ENCODE data around the gene DYNC1H1.
A peak's percentile ranks its signal among the peaks of the same experiment; 100 is the strongest.
"Not testable (repeated sequence)": the region's sequence is repeated elsewhere in the genome, so short reads cannot be mapped to it uniquely, and the experiment has no call there.

The DYNC1H1 gene

GRCh38 chr14:101963656-101964296 is 597 bp upstream of the DYNC1H1 start:
- no peak for DNase-seq (ENCODE audit: low read depth in 2 of 3, low spot score in 2 of 3)

- peak; percentile 20 to 32 (median 32) for DNase-seq (ENCODE audit: low read depth in 2 of 3, low spot score in 2 of 3)
Observed at GRCh38 chr14:101965181-101965544, 790 bp downstream of the DYNC1H1 start.

GRCh38 chr14:101965770-101966722 is 1.7 kb downstream of the DYNC1H1 start:
- DNase-seq (ENCODE audit: low read depth in 2 of 3, low spot score in 2 of 3), result no peak

- no peak for DNase-seq (ENCODE audit: low read depth in 2 of 3, low spot score in 2 of 3)
Observed at GRCh38 chr14:101966742-101967141, 2.4 kb downstream of the DYNC1H1 start.

GRCh38 chr14:101968186-101968585 is 3.8 kb downstream of the DYNC1H1 start:
- no peak for DNase-seq (ENCODE audit: low read depth in 2 of 3, low spot score in 2 of 3)

GRCh38 chr14:101969481-101969880 is 5.1 kb downstream of the DYNC1H1 start:
- DNase-seq (ENCODE audit: low read depth in 2 of 3, low spot score in 2 of 3), result no peak

- no peak for DNase-seq (ENCODE audit: low read depth in 2 of 3, low spot score in 2 of 3)
Observed at GRCh38 chr14:101970830-101971400, 6.5 kb downstream of the DYNC1H1 start.

- DNase-seq (ENCODE audit: low read depth in 2 of 3, low spot score in 2 of 3), result not testable (repeated sequence)
Observed at GRCh38 chr14:101971458-101971857, 7.1 kb downstream of the DYNC1H1 start.

GRCh38 chr14:101972126-101972866 is 7.9 kb downstream of the DYNC1H1 start:
- no peak for DNase-seq (ENCODE audit: low read depth in 2 of 3, low spot score in 2 of 3)

- no peak for DNase-seq (ENCODE audit: low read depth in 2 of 3, low spot score in 2 of 3)
Observed at GRCh38 chr14:101973356-101973755, 9.0 kb downstream of the DYNC1H1 start.

GRCh38 chr14:101975231-101975630 is 10.9 kb downstream of the DYNC1H1 start:
- DNase-seq (ENCODE audit: low read depth in 2 of 3, low spot score in 2 of 3), result no peak

GRCh38 chr14:101977311-101978071 is 13.1 kb downstream of the DYNC1H1 start:
- no peak for DNase-seq (ENCODE audit: low read depth in 2 of 3, low spot score in 2 of 3)

GRCh38 chr14:101979666-101980065 is 15.3 kb downstream of the DYNC1H1 start:
- no peak for DNase-seq (ENCODE audit: low read depth in 2 of 3, low spot score in 2 of 3)

- DNase-seq (ENCODE audit: low read depth in 2 of 3, low spot score in 2 of 3), result no peak
Observed at GRCh38 chr14:101980251-101980650, 15.9 kb downstream of the DYNC1H1 start.

- no peak for DNase-seq (ENCODE audit: low read depth in 2 of 3, low spot score in 2 of 3)
Observed at GRCh38 chr14:101980700-101981099, 16.3 kb downstream of the DYNC1H1 start.

GRCh38 chr14:101982621-101983020 is 18.2 kb downstream of the DYNC1H1 start:
- DNase-seq (ENCODE audit: low read depth in 2 of 3, low spot score in 2 of 3), result no peak

GRCh38 chr14:101984831-101985230 is 20.5 kb downstream of the DYNC1H1 start:
- DNase-seq (ENCODE audit: low read depth in 2 of 3, low spot score in 2 of 3), result not testable (repeated sequence)

GRCh38 chr14:101985957-101986356 is 21.6 kb downstream of the DYNC1H1 start:
- DNase-seq (ENCODE audit: low read depth in 2 of 3, low spot score in 2 of 3), result no peak

- DNase-seq (ENCODE audit: low read depth in 2 of 3, low spot score in 2 of 3), result no peak
Observed at GRCh38 chr14:101986953-101987352, 22.6 kb downstream of the DYNC1H1 start.

GRCh38 chr14:101988377-101988776 is 24.0 kb downstream of the DYNC1H1 start:
- no peak for DNase-seq (ENCODE audit: low read depth in 2 of 3, low spot score in 2 of 3)

- no peak for DNase-seq (ENCODE audit: low read depth in 2 of 3, low spot score in 2 of 3)
Observed at GRCh38 chr14:101991352-101991751, 27.0 kb downstream of the DYNC1H1 start.

Measured in activated CD8-positive, alpha-beta memory T cell treated with anti-CD3 and anti-CD28 coated beads for 48 hours (primary cell).